Suprapubic skin (tissue), 4 donors: ENCODE measurements around the gene TTI1.

Experiments
- CTCF ChIP-seq, 2 donors: fragments of 200-600 bp in 1 of 2; fragments of 450-650 bp in 1 of 2; sonication (generic) in 1 of 2; IDR thresholded peaks; one replicate each; pipeline ENCODE4 v1.5.1; 2016 to 2019; ENCODE audit warnings: antibody characterized with exemption in 2 of 2, mild to moderate bottlenecking in 1 of 2, moderate library complexity in 1 of 2
- POLR2A ChIP-seq, 2 donors: fragments of 450-650 bp; IDR thresholded peaks; one replicate each; pipeline ENCODE4 v1.6.1; 2017; ENCODE audit warnings: antibody characterized with exemption in 2 of 2, mild to moderate bottlenecking in 2 of 2, moderate library complexity in 2 of 2
- POLR2AphosphoS5 ChIP-seq, 3 donors: sonication (generic); formaldehyde crosslinking; IDR thresholded peaks; one replicate each; pipeline ENCODE4 v1.6.1; 2017; ENCODE audit warnings: antibody characterized with exemption in 3 of 3

GRCh38 chr20:37938954-37939353, 94.3 kb downstream of the TTI1 start:
- TF ChIP-seq POLR2A (IDR thresholded peaks at IDR 0.05) (no peak), POLR2AphosphoS5 (IDR thresholded peaks at IDR 0.05) (no peak), CTCF (IDR thresholded peaks at IDR 0.05) (no peak)
